ENCODE results near the gene BPI.
A peak's percentile ranks its signal among the peaks of the same experiment; 100 is the strongest.
"Not testable (repeated sequence)": the region's sequence is repeated elsewhere in the genome, so short reads cannot be mapped to it uniquely, and the experiment has no call there.

The BPI gene

DNA sequence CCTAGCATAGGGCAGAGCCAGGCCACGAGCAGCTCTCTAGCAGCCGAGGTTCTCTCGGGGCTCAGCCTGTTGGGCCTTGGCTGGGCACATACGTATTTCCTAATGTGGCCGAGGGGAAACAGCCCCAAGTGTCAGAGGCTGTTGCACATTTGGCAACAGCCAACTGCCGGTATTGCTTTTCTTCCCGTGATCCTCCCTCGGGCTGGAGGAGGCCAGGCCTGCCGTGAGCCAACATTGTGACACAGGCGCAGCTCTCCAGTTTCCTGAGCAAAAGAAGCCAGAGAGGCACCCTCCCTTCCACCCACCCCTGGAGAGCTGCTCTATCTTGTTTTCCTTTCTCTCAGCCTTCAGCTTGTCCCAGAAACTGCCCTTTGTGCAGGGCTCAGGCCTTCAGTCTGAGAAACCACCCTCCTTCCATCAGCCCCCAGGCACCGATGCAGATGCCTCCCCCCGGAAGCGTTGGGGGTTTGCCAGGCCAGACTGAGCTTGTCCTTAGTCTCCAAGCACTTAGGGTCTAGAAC, 5.1 kb upstream of the BPI start:
- in situ Hi-C loops (cut with MboI; ENCODE audit: low pct_unique_long_range_greater_than_20kb, low sequenced_read_pairs), result no loop called here
- DNase-seq, result peak; percentile 73

- in situ Hi-C loops (cut with MboI; ENCODE audit: low pct_unique_long_range_greater_than_20kb, low sequenced_read_pairs), result no loop called here
- DNase-seq, result no peak
Observed at GRCh38 chr20:38299963-38300362, 4.0 kb upstream of the BPI start.

DNA sequence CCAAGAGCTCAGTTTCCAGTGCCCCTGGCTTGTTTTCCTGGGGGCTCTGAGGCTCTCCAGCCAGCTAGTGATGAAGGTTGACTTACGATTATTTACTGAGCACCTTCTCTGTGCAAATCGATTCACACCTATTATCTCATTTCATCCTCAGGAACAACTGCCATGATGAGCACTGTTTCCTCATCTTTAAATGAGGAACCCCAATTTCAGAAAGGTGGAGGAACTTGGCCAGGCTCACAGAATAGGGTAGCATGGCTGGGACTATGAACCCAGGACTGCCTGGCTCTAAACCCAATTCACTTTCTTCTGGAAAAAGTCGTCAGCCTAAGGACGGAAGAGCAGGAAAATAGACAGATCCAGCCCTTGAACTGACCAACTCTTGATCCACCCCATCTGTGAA, 3.5 kb upstream of the BPI start:
- in situ Hi-C loops (cut with MboI; ENCODE audit: low pct_unique_long_range_greater_than_20kb, low sequenced_read_pairs), result no loop called here
- DNase-seq, result no peak

GRCh38 chr20:38301309-38301708, 2.6 kb upstream of the BPI start:
- in situ Hi-C loops (cut with MboI; ENCODE audit: low pct_unique_long_range_greater_than_20kb, low sequenced_read_pairs), result no loop called here
- DNase-seq, result no peak

GRCh38 chr20:38302786-38303185, 1.2 kb upstream of the BPI start:
- no peak for DNase-seq
- in situ Hi-C loops (cut with MboI; ENCODE audit: low pct_unique_long_range_greater_than_20kb, low sequenced_read_pairs), result no loop called here

- in situ Hi-C loops (cut with MboI; ENCODE audit: low pct_unique_long_range_greater_than_20kb, low sequenced_read_pairs), result no loop called here
- DNase-seq, result peak; percentile 73
Observed at GRCh38 chr20:38304845-38305447, 990 bp downstream of the BPI start.

GRCh38 chr20:38305541-38305940, 1.6 kb downstream of the BPI start:
- in situ Hi-C loops (cut with MboI; ENCODE audit: low pct_unique_long_range_greater_than_20kb, low sequenced_read_pairs), result no loop called here
- no peak for DNase-seq

DNA sequence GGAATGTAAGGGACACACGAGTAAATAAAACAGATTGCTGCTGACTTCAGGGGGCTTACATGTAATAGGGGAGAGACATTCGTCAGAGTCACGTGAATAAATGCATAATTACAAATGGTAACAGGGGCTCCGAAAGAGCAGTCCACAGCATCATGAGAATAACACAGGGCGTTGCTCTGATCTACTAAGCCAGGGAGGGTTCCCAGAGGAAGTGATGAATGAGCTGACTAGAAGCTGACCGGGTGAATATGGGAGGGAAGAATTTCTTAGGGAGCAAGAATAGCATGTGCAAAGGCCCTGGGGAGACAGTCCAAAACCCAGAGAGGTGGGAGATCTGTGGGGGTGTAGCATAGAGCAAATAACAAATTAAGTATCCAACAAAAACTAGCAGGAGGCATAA, 2.4 kb downstream of the BPI start:
- DNase-seq, result no peak
- in situ Hi-C loops (cut with MboI; ENCODE audit: low pct_unique_long_range_greater_than_20kb, low sequenced_read_pairs), result no loop called here

- no peak for DNase-seq
- in situ Hi-C loops (cut with MboI; ENCODE audit: low pct_unique_long_range_greater_than_20kb, low sequenced_read_pairs), result no loop called here
Observed at GRCh38 chr20:38307371-38308046, 3.6 kb downstream of the BPI start.

DNA sequence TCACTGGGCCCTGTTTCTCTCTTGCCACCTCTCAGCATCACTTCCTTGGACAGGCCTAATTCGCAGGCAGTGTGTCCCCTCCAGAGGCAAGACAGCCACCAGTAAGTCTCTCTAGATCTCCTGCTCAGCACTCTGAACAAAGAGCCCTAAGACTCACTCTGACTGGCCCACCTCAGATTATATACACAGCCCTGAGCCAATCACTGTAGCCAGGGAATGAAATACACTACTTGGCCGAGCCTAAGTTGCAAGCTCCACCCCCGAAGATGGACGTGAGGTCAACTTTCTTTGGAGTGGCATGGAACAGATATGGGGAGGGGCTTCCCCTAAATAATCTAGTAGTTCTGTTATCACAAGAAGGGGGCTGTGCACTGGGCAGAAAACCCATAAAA, 4.1 kb downstream of the BPI start:
- in situ Hi-C loops (cut with MboI; ENCODE audit: low pct_unique_long_range_greater_than_20kb, low sequenced_read_pairs), result no loop called here
- DNase-seq, result no peak

DNA sequence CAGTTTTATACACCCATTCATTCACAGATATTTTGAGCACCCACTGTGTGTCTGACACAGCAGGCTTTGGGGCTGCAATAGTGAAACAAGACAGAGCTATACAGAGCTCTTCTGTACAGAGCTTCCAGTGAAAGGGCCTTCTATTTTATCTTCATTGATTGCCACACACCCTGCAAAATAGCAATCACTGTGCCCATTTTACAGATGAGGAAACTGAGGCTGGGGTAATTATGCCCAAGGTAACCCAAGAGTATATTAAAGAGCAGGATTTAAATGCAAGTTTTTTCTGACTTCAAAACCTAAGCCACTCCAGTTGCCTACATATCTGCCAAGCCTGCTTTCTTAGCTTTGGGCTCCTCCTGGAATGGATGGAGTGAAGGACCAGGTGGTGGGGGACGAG, 4.5 kb downstream of the BPI start:
- in situ Hi-C loops (cut with MboI; ENCODE audit: low pct_unique_long_range_greater_than_20kb, low sequenced_read_pairs), result no loop called here

GRCh38 chr20:38311091-38311490, 7.1 kb downstream of the BPI start:
- DNase-seq, result no peak
- in situ Hi-C loops (cut with MboI; ENCODE audit: low pct_unique_long_range_greater_than_20kb, low sequenced_read_pairs), result no loop called here

More for the DNA sequence above, 4.5 kb downstream of the BPI start:
- no peak for DNase-seq

- DNase-seq, result no peak
- in situ Hi-C loops (cut with MboI; ENCODE audit: low pct_unique_long_range_greater_than_20kb, low sequenced_read_pairs), result no loop called here
Observed at GRCh38 chr20:38311491-38311890, 7.5 kb downstream of the BPI start.

GRCh38 chr20:38313676-38314075, 9.7 kb downstream of the BPI start:
- no peak for DNase-seq
- in situ Hi-C loops (cut with MboI; ENCODE audit: low pct_unique_long_range_greater_than_20kb, low sequenced_read_pairs), result no loop called here

DNA sequence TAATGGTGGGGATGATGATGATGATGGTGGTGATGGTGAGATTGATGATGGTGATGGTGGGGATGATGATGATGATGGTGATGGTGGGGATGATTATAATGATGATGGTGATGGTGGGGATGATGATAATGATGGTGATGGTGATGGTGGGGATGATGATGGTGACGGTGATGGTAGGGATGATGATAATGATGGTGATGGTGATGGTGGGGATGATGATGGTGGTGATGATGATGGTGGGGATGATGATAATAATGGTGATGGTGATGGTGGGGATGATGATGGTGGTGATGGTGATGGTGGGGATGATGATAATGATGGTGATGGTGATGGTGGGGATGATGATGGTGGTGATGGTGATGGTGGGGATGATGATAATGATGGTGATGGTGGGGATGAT, 10.4 kb downstream of the BPI start:
- in situ Hi-C loops (cut with MboI; ENCODE audit: low pct_unique_long_range_greater_than_20kb, low sequenced_read_pairs); DNase-seq: not testable (repeated sequence)

- no peak for DNase-seq
- in situ Hi-C loops (cut with MboI; ENCODE audit: low pct_unique_long_range_greater_than_20kb, low sequenced_read_pairs), result no loop called here
Observed at GRCh38 chr20:38315290-38315966, 11.5 kb downstream of the BPI start.

DNA sequence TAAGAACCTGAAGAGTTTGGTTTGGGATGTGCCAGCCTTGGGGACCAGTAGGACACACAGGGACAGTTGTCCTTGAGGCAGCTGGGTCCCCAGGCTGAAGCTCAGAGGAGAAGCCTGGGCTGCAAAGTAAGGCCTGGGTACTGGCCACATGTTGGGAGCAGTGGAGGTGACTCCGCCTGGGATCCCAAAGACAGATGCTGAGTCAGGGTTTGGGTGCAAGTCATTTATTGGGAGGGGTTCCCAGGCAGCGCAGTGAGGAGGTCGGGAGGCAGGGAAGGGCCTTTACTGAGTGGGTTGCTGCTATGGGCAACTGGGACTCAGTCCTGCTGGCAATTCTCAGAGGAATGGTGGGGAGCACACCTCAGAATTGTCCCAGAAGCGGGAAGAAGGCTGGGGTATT, 12.4 kb downstream of the BPI start:
- DNase-seq, result no peak
- in situ Hi-C loops (cut with MboI; ENCODE audit: low pct_unique_long_range_greater_than_20kb, low sequenced_read_pairs), result no loop called here

- in situ Hi-C loops (cut with MboI; ENCODE audit: low pct_unique_long_range_greater_than_20kb, low sequenced_read_pairs), result no loop called here
- DNase-seq, result no peak
Observed at GRCh38 chr20:38317422-38317821, 13.5 kb downstream of the BPI start.

- no peak for DNase-seq
- in situ Hi-C loops (cut with MboI; ENCODE audit: low pct_unique_long_range_greater_than_20kb, low sequenced_read_pairs), result no loop called here
Observed at GRCh38 chr20:38320221-38320620, 16.3 kb downstream of the BPI start.

GRCh38 chr20:38321959-38322598, 18.1 kb downstream of the BPI start:
- in situ Hi-C loops (cut with MboI; ENCODE audit: low pct_unique_long_range_greater_than_20kb, low sequenced_read_pairs), result no loop called here
- peak; percentile 55 for DNase-seq

All from KBM-7 (cell line).